Calu3 (cell line): ENCODE measurements around the gene CDH4. TPM values are rescaled to one million over a fixed set of nuclear protein-coding genes. Genes with fewer than 3 reads are reported as not detected.

ENCODE experiments used
- BruUV-seq: library from RNA; stranded (reverse); fragments of 400-500 nt; replicated peaks from 2 replicates; lab custom pipeline; 2021; lab: Mats Ljungman, UMichigan
- CTCF ChIA-PET: fragments of 300-600 bp; sonication (Branson Sonifier 250); formaldehyde crosslinking; loops from one replicate; lab custom pipeline; 2022; ENCODE audit warnings: antibody characterized with exemption; lab: Charles Lee
- DNase-seq: peaks from one replicate; pipeline ENCODE4 v3.0.0; 2022
- H3K27ac Mint-ChIP-seq: one replicate; pipeline ENCODE4 v1.8.0; 2022; ENCODE audit warnings: mixed read lengths; ENCODE audit not compliant: unreplicated experiment
- H3K27me3 Mint-ChIP-seq: one replicate; pipeline ENCODE4 v1.8.0; 2022; ENCODE audit warnings: mixed read lengths; ENCODE audit not compliant: unreplicated experiment
- H3K36me3 Mint-ChIP-seq: one replicate; pipeline ENCODE4 v1.8.0; 2022; ENCODE audit warnings: mild to moderate bottlenecking, moderate library complexity, mixed read lengths; ENCODE audit not compliant: insufficient read depth, unreplicated experiment
- H3K4me1 Mint-ChIP-seq: one replicate; pipeline ENCODE4 v1.8.0; 2022; ENCODE audit warnings: mild to moderate bottlenecking, low read depth, mixed read lengths; ENCODE audit not compliant: unreplicated experiment
- H3K4me3 Mint-ChIP-seq: one replicate; pipeline ENCODE4 v1.8.0; 2022; ENCODE audit warnings: mild to moderate bottlenecking, low read depth, moderate library complexity, mixed read lengths; ENCODE audit not compliant: unreplicated experiment
- H3K9me3 Mint-ChIP-seq: one replicate; pipeline ENCODE4 v1.8.0; 2022; ENCODE audit warnings: low read depth, mixed read lengths; ENCODE audit not compliant: unreplicated experiment
- CTCF ChIP-seq: fragments of 200-600 bp; IDR thresholded peaks from one replicate; pipeline ENCODE4 v1.8.0; 2022; ENCODE audit warnings: antibody characterized with exemption; ENCODE audit not compliant: unreplicated experiment
- intact Hi-C: fragments of 100-400 bp; cut with micrococcal nuclease; formaldehyde crosslinking; loops from one replicate; pipeline ENCODE4 v1.10.0; 2022; ENCODE audit not compliant: unreplicated experiment
- total RNA-seq: library from RNA; stranded (reverse); gene quantifications from 2 replicates; pipeline ENCODE4 v1.2.3, GENCODE V29; 2022

Gene CDH4
- total RNA-seq, 1 experiment from 2014 or later, result not detected

GRCh38 chr20:61972636-61973508 is 720.8 kb downstream of the CDH4 start:
- CTCF ChIA-PET, result no interaction called here
- Mint-ChIP-seq H3K27ac (no peak overlapping the region), H3K36me3 (peaks cover 42% of the 10 kb centered on the region), H3K4me3 (no peak overlapping the region), H3K27me3 (no peaks in the 10 kb centered on the region), H3K4me1 (no peaks in the 10 kb centered on the region), H3K9me3 (no peaks in the 10 kb centered on the region)
- intact Hi-C loops, result no loop called here
- no peak for TF ChIP-seq CTCF
- no TSS peak for BruUV-seq
- no peak for DNase-seq

GRCh38 chr20:61973515-61974356 is 721.7 kb downstream of the CDH4 start:
- Mint-ChIP-seq H3K27me3 (no peaks in the 10 kb centered on the region), H3K4me1 (no peaks in the 10 kb centered on the region), H3K27ac (no peak overlapping the region), H3K36me3 (peaks cover 35% of the 10 kb centered on the region), H3K4me3 (no peak overlapping the region), H3K9me3 (no peaks in the 10 kb centered on the region)
- CTCF ChIA-PET, result no interaction called here
- intact Hi-C loops, result no loop called here
- BruUV-seq, result no TSS peak
- DNase-seq, result no peak
- no peak for TF ChIP-seq CTCF

GRCh38 chr20:61974357-61974665 is 722.2 kb downstream of the CDH4 start:
- CTCF ChIA-PET, result no interaction called here
- no peak for DNase-seq
- TF ChIP-seq CTCF, result no peak
- Mint-ChIP-seq H3K27me3 (no peaks in the 10 kb centered on the region), H3K36me3 (peaks cover 35% of the 10 kb centered on the region), H3K4me1 (no peaks in the 10 kb centered on the region), H3K9me3 (no peaks in the 10 kb centered on the region), H3K4me3 (no peak overlapping the region), H3K27ac (no peak overlapping the region)
- intact Hi-C loops, result no loop called here
- BruUV-seq, result no TSS peak

GRCh38 chr20:61975407-61976129 is 723.5 kb downstream of the CDH4 start:
- Mint-ChIP-seq H3K27me3 (no peaks in the 10 kb centered on the region), H3K4me1 (no peaks in the 10 kb centered on the region), H3K4me3 (no peak overlapping the region), H3K36me3 (peaks cover 40% of the 10 kb centered on the region), H3K9me3 (no peaks in the 10 kb centered on the region), H3K27ac (no peak overlapping the region)
- TF ChIP-seq CTCF, result no peak
- intact Hi-C loops, result no loop called here
- CTCF ChIA-PET, result interaction anchor here (0.6 to 0.7 kb wide), 2 partner anchors 25 to 675 kb away, joined by 3 read pairs; no protein-coding TSS in a partner anchor
- no peak for DNase-seq
- no TSS peak for BruUV-seq
